GM21825 (cell line): ENCODE measurements around the gene COPS3.

Source experiments
- ATAC-seq: cut with Tn5 transposase; IDR thresholded peaks from one replicate; pipeline ENCODE4 v1.9.1; 2021; ENCODE audit warnings: mild to moderate bottlenecking, moderate library complexity; ENCODE audit not compliant: unreplicated experiment

COPS3 gene

DNA sequence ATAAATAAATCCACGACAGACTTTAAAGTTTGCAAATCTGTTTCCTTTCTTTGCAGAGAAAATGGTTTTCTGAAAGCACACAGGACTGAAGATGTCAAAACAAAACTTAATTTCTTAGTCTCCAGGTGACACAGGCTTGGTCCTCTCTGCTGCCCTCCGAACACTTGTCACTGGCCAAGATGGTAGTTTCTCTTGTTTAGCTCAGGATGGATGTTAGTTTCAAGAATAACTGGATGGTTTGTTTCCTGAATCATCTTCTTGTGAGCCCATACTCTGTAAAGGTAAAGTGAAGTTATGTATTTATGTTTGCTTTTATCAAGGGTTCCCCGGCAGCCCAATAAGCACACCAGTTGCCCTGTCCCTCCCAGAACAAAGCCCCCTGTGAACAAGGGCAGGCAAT lies 34.2 kb downstream of the COPS3 start:
- no peak for ATAC-seq

DNA sequence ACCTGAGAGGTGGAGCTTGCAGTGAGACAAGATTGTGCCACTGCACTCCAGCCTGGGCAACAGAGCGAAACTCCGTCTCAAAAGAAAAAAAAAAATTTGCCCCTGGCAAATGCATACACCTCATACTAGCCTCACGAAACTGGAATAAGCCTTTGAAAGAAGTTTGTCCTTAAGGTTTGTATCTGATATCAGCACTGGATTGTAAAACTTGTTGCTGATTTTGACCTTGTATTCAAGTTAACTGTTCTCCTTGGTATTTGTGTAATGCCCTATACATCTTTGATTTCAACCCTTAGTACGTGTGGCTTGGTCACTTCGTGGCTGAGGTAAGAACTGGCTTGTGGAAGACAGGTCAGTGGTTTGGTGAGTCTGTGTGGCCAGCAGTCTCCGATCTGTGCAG lies 37.9 kb downstream of the COPS3 start:
- no peak for ATAC-seq

DNA sequence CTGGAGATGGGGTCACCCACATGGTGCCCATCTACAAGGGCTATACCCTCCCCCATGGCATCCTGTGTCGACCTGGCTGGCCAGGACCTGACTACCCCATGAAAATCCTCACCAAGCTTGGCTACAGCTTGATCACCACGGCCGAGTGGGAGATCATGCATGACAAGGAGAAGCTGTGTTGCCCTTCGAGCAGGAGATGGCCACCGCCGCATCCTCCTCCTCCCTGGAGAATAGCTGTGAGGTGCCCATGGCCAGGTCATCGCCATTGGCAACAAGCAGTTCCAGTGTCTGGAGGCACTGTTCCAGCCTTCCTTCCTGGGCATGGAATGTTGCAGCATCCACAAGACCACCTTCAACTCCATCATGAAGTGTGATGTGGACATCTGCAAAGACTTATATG lies 38.8 kb downstream of the COPS3 start:
- ATAC-seq: no peak

DNA sequence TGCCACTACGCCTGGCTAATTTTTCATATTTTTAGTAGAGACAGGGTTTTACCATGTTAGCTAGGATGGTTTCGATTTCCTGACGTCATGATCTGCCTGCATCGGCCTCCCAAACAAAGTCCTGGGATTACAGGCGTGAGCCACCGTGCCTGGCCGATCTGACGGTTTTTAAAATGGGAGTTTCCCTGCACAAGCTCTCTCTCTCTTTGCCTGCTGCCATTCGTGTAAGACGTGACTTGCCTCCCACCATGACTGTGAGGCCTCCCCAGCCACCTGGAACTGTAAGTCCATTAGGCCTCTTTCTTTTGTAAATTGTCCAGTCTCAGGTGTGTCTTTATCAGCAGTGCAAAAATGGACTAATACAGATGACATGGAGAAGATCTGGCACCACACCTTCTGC lies 39.4 kb downstream of the COPS3 start:
- no peak for ATAC-seq

DNA sequence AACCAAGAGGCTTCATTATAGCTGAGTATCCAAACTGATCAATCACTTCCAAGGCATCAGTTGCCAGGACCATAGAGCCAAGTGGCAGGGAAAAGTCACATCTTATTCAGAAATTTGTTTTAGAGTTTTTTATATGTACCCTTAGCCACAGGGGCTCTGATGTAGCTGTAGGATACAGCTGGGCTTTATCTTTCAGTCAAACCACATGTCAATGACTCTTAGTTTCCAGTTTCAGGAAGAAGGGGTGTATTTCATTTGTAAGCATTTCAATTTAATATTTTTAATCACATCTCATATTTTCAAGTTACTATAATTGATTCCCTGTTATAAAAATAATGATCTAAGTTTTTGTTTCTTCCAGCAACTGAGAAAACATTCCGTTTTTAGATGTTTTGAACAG lies 41.2 kb downstream of the COPS3 start:
- ATAC-seq: no peak

DNA sequence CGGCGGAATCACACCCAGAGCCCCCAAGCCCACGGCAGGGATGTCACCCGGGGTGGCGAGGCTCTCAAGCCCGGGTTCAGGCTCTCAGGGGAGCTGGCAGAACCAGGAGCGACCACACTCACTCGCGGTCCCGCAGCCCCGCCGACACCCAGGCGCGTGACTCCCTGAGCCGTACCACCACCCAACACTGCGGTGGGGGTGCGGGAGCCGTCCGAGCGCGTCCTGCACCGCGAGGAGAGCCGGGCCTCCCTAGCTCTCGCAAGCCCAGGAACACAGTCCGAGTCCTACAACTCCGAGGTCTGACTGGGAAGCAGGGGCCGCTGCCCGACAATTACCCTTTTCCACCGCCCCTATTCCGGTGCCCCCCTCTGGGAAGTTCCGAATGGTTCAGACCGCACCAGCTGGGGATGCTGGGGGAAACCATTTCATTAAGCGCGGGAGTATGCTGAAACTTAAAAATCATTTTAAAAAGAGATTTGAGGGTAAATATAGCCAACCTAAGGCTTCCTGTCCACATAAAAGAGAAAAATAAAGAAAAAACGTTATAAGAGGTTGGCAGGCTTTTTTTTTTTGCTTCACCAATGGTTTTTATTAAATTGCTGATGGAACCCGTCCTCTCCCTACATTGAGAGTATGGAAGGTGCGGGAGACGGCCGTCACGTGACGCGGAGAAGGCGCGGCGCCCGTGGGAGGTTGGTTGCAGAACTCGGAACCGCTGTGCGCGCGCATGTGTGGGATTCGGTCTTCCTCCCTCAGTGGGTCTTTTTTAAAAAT lies 43.8 kb downstream of the COPS3 start, which contains the start of gene FLCN:
Gene FLCN (minus strand): TSS at position 143 of the 774 bp plus-strand sequence. CDS start 9,031 bp downstream, outside the sequence.
- peak; percentile 76 for ATAC-seq

DNA sequence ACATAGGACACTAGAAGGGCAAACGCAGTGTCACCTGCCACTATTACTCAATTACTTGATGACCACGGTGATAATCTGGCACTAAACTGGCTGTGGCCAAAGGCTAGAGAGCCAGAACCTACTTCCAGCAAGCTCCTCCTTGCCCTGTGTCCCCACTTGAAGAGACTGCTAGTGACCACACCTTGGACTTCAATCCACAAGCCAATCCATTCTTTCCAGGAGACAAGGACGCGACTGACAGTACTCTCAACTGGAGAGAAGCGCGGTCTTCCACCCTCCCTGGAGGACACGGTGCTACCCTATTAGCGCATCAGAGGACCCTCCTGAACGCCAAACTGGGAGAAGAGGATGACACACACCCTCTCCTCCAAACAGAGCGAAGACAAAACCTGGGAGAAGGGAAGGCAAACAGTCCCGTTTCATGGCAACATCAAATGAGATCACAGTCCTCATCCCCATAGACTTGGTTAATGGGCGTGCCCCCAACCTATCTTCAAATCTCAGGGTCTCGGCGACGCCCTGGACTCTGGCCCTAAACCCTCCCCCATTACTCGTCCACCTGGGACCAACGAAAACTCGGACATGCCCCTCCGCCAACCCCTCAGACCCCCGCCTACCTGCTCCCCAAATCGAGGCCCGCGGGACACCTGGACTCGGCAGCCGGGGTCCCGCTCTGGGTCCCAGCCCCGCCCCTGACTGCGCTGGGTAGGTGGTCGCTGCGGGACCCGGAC lies 44.6 kb downstream of the COPS3 start:
- ATAC-seq: no peak

DNA sequence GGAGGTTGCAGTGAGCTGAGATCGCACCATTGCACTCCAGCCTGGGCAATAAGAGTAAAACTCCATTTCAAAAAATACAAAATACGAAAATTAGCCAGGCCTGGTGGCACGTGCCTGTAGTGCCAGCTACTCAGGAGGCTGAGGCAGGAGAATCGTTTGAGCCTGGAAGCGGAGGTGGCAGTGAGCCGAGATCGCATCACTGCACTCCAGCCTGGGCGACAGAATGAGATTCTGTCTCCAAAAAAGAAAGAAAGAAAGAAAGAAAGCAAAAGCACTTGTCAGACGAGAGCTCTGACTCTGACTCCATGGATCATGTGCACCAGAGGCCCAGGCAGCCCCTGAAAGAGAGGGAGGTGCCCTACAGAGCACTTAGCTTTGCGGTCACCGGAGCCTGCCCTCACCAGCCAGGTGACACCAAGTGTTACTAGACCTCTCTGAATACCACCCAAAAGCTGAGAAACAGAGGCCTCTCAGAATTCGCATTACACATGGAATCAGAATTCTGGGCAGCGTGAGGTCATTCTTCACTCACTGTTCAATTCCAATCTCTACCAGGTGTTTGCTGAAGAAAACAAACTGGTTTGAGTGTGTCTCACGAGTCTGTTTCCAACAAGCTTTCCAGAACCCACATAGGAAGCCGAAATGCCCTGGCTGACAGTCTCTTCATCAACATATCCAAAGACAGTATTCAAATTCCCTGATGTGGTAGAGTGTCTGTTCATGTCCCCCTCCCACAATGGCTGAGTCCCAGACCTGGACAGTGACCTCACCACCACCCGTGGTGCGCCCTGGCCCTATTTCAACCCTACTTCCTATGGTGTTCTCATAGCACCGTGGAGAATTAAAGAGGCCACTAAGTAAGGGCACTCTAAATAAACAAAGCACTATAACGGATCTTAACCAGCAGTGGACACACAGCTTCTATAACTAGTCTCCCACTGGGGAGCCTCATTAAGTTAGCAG lies 45.6 kb downstream of the COPS3 start:
- no peak for ATAC-seq

DNA sequence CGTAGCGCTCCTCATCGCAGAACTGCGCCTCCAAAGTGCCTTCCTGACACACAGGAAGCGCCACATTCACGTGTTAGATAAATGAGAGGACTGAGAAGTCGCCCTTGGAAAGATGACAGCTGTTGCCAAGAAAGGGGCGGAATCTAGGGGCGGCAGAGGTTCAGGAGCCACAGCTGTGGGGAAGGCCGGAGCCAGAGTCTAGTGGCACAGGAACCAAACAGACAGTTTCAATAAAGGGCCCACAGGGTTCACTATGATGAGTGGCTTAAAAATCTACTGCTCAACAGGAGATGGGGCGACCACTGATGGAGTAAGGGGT lies 48.8 kb downstream of the COPS3 start:
- no peak for ATAC-seq

DNA sequence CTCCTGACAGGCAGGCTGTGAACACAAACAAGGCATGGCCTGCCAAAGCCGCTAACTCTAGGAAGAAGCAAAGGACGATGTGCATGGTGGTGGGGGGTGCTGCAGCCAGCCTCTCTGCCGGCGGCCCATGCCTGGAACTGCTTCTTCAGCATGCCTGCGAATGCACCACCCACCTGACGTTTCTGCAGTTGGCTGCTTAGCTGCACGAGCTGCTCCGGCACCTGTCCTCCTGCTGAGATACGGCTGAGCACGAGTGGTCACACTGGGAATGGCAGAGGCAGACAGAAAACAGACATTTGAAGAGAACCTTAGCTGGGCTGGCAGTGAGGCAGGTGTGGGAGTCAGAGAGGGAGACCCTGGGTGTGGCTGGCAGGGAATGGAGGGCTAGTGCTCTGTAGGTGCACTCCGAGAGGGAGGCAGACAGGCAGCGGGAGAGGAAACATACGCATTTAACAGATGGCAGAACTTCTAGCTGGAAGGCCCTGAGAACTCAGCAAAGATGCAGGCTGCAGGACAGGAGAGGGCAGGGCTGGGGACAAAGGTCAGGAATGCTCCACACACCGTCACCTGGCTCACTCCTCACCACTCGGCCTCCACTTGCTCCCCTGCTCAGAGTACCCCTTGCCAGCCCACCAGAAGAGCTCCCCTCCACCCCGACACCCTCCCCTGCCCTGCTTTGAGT lies 49.3 kb downstream of the COPS3 start:
- no peak for ATAC-seq

DNA sequence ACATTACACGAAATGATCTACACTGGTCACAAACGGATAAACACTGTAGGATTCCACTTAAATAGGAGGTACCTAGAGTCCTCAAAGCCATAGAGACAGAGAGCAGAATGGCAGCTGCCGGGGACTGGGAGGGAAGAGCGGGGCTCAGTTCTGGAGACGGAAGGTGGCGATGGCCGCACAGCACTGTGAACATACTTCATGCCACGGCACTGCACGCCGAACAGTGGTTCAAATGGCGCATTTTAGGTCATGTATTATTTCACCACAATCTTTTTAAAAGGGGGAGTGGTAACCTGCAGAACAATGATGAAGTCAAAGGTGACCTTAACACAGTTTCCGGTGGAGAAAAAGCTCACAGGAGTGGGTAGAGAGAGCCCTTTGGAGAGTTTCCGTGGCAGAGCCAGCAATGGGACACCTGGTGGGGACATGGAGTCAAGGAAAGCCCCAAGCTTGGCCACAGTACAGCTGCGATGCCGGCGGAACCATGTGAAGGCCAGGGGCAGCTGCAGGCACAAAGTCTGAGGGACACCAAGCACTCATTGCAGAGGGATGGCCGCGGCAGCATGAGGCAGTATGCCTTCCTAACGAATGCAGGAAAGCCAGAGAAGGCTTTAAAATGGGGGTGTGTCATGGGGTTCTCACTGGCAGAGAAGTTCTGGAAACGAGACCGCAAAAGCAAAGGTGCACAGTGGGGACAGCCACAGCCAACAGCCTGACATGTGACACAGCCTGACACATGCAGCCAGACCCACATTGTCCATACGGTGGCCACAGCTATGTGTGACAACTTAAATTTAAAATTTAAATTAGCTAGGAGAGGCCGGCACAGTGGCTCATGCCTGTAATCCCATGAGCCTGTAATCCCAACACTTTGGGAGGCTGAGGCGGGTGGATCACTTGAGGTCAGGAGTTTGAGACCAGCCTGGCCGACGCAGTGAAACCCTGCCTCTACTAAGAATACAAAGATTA lies 51.3 kb downstream of the COPS3 start:
- ATAC-seq: no peak

DNA sequence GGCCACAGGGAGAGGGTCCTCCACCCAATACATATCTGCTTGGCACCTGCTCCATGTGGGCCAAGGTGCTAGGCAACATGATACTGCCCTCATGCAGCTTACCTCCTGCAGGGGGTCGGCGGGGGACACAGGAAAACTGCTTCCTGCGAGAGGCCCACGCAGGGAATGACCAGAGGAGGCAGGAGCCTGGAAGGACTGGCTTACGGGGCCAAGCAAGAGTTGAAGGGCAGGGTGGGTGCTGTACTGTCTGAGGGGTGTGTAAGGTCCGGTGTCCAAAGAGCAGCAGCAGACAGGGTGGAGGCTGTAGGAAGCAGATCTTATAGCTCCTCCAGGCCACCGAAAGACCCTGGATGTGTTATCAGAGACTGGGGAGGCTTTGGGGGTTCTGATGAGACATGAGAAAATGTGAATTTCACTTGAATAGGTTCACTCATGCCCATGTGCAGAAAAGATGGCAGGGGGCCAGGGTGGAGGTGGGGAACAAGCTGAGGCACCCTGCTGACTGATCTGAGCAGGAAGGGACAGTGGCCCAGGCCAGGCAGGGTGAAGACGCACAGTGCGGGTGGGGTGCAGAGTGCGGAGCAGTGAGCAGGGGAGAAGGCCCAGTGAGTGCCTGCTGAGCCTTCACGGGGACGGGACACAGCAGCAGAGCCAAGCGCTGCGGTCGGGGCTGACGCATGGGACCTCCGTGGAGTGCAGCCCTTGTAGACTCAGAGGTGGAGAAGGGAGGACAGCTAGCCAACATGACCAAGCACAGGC lies 52.3 kb downstream of the COPS3 start:
- ATAC-seq: no peak

DNA sequence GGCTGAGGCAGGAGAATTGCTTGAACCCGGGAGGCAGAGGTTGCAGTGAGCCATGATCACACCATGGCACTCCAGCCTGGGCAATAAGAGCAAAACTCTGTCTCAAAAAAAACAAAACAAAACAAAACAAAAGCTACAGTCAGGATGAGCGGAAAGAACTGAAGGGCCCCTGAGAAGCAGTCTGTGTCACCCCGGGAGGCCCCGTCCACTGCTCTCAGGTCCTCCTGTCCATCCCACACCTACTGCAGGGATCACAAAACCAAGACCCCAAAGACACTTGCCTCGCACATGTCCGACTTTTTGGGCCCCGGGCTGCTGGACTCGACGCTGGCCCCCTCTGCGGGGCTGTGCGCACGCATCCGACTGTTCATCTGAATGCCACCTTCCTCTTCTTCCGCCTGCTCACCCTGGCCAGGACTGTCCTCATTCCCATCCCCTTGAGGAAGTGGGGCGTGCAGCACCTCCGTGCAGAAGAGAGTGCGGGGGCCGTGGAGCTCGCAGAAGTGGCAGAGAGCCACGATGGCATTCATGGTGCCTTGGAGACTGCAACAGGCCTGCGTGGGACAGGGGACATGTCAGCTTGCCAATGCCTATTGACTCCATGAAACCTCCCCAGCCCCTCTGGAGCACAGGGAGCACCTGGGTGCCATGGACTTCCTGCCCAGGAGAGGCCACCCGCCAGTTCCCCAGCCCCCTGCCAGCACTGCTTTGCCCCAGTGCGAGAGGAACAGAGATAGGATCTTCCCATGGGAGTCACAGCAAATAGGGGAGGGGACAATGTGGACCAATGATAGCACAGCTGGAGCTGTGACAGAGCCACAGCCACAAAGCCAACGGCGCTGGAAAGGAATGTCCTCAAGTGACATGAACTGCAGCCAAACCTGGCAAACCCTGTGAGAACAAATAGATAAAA lies 53.2 kb downstream of the COPS3 start:
- ATAC-seq: no peak

DNA sequence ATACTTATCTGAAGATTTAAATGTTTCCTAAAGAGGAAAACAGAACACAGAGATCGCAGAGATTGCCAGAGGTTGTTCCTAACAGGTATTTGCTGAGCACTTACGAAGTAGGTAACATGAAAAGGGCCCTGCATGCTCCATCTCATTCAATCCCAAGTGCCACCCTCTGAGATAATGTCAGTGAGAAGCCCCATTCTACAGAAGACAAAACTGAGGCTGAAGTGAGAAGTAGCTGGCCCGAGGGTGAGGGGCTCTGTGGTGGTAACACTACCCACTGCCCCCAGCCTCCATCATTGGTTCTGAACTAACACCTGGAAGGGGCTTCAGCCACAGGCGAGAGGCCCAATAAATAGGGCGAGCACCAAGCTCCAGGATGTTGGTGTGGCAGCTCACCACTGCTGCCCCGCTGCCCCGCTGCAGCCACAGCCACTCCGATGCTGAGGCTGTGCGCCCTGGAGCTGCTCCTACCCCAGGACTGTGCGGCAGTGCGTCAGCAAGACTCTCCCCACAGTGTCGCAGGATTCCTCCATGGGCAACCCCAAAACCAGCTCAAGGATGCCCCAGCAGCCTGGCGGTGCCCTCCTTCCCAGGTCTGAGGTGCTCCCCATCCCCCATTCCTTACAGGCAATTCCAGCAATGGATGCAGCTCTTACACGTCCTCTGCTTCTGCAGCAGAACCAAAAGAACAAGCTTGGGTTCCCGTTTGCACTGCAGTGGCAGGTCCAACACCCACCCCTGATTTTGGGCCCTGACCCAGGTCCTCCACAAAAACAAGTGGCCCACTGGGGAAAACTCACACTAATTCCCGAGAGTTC lies 54.4 kb downstream of the COPS3 start:
- ATAC-seq: no peak

DNA sequence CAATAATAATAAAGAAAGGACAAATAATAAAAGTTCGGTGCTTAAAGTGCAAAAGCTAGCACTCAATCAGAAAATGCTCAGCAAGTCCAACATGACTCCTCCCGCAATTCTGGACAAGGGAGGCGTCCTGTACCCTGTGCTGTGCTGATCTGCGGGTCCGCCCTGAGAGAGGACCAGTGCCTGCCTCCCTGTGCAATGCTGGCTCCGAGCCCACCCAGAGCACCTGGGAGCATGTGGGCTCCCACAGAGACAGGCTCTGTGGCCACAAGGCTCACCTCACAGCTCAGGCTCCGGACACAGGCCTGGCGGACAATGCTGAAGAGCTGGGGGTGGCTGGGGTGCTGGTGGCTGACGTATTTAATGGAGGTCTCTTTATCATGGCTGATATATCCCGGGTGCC lies 55.1 kb downstream of the COPS3 start:
- ATAC-seq: no peak

DNA sequence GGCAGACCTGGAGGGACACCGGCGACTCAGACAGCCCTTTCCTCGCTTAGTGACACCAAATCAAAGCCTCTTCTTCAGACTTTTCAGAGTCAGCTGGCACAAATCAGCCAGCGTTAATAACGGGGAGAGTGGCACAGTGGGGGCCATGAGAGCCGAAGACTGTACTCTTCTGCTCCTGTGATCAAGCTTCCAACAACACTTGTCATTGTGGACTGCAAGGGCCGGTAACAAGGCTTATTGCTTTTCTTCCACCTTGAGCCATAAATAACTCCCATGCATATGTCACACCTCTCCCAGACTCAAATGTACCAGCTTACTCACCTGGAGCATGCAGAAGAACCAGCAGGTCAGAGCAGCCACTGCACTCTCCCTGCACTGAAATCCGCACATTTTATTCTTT lies 56.9 kb downstream of the COPS3 start:
- ATAC-seq: no peak

DNA sequence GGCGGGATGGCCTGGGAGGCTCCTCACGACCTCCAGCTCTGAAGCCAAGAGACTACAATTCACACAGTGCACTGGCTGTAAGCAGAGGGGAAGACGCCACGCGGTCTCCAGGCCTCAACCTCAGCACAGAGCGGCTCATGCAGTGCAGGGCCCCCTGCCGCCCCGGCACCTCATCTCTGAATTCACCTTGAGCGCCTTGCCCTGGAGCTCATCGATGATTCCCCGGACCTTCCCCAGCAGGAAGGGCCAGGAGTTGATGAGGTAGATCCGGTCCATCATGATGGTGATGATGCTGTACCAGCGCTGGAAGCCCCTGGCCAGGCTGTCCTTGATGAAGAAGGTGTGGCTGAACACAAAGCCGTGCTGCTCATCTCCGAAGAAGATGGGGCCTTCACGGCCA lies 57.3 kb downstream of the COPS3 start:
- ATAC-seq: no peak
